ENCODE measurements around the gene TINAG.

TINAG gene

GRCh38 chr6:54377776-54378175 lies 69.5 kb downstream of the TINAG start:
- Histone ChIP-seq H3K4me3 (IDR thresholded peaks at IDR 0.05; ENCODE audit: insufficient read depth, low read depth, low read length) (no peak overlapping the region), H3K27ac (no peak overlapping the region), H3K9ac (no peak overlapping the region), H3K4me2 (no peak overlapping the region), H2AFZ (ENCODE audit: low read depth) (no peak overlapping the region), H3K36me3 (ENCODE audit: insufficient read depth) (no peaks in the 10 kb centered on the region), H4K20me1 (ENCODE audit: insufficient read depth) (no peaks in the 10 kb centered on the region), H3K79me2 (ENCODE audit: insufficient read depth, low read depth) (no peaks in the 10 kb centered on the region), H3K27me3 (ENCODE audit: insufficient read depth, low read depth) (no peaks in the 10 kb centered on the region), H3K4me1 (ENCODE audit: low read depth, poor library complexity, severe bottlenecking) (no peaks in the 10 kb centered on the region)
- no peak for TF ChIP-seq CTCF (conservative IDR thresholded peaks at IDR 0.05; ENCODE audit: low read depth, low read length)

DNA sequence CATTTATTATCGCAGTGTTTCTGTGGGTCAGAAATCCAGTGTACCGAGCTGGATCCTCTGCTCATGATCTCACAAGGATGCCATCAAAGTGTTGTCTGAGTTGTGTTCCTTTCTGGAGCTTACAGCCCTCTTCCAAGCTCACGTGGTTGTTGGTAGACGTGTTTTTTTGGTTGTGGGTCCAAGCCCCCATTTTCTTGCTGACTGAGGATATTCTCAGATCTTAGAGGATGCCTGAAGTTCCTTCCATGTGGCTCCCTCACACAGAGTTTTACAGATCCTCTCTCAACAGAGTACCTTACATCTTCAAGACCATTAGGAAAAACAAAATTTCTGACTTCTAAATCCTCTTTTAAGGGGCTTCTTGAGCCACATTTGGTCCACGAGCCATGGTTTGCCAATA lies 78.1 kb downstream of the TINAG start:
- Histone ChIP-seq H3K4me3 (IDR thresholded peaks at IDR 0.05; ENCODE audit: insufficient read depth, low read depth, low read length) (no peak overlapping the region), H3K9ac (no peak overlapping the region), H3K79me2 (ENCODE audit: insufficient read depth, low read depth) (no peaks in the 10 kb centered on the region), H3K4me1 (ENCODE audit: low read depth, poor library complexity, severe bottlenecking) (no peaks in the 10 kb centered on the region), H3K27ac (no peak overlapping the region), H3K4me2 (no peak overlapping the region), H3K27me3 (ENCODE audit: insufficient read depth, low read depth) (no peaks in the 10 kb centered on the region), H2AFZ (ENCODE audit: low read depth) (no peak overlapping the region), H4K20me1 (ENCODE audit: insufficient read depth) (no peaks in the 10 kb centered on the region), H3K36me3 (ENCODE audit: insufficient read depth) (no peaks in the 10 kb centered on the region)
- TF ChIP-seq CTCF (conservative IDR thresholded peaks at IDR 0.05; ENCODE audit: low read depth, low read length): no peak

DNA sequence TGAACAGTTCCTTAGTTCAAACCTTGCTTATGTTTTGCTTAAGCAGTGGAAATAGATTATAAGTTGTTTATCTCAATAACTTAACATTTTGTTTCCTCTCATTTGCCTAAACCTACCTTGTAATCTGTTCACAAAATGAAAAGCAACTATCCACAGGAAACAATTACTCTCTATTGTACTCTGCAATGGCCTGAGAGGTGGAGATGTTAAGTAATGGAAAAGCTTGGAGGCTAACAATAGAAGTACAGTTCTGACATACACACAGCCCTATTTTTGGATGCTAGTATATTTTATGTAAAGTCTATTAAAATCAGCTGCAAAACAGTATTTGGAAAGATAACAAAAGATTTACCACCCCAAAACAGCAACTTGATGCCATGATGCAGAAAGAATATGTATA lies 82.1 kb downstream of the TINAG start:
- Histone ChIP-seq H3K9ac (no peak overlapping the region), H3K79me2 (ENCODE audit: insufficient read depth, low read depth) (no peaks in the 10 kb centered on the region), H3K36me3 (ENCODE audit: insufficient read depth) (no peaks in the 10 kb centered on the region), H3K4me1 (ENCODE audit: low read depth, poor library complexity, severe bottlenecking) (no peaks in the 10 kb centered on the region), H4K20me1 (ENCODE audit: insufficient read depth) (no peaks in the 10 kb centered on the region), H3K4me2 (no peak overlapping the region), H3K27me3 (ENCODE audit: insufficient read depth, low read depth) (no peaks in the 10 kb centered on the region), H3K4me3 (IDR thresholded peaks at IDR 0.05; ENCODE audit: insufficient read depth, low read depth, low read length) (no peak overlapping the region), H3K27ac (no peak overlapping the region), H2AFZ (ENCODE audit: low read depth) (no peak overlapping the region)
- no peak for TF ChIP-seq CTCF (conservative IDR thresholded peaks at IDR 0.05; ENCODE audit: low read depth, low read length)

DNA sequence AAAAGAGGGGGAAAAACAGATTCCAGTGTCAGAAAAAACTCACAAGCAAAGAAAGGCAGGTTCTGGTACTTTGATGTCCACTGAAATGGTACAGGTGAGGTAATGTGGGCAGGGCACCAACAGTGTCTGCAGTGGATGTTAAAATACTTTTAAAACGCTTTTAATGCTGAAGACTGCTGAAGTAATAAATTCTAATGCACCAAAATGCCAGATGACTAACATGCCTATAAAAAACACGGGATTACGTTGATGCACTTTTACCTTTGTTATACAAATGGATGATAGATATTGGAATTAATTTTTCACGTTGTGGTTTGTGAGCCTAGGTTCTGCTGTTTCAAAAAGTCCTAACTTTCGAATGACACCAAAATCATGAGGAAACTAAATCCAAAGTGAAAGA lies 83.3 kb downstream of the TINAG start:
- Histone ChIP-seq H2AFZ (ENCODE audit: low read depth) (no peak overlapping the region), H3K4me2 (no peak overlapping the region), H3K36me3 (ENCODE audit: insufficient read depth) (no peaks in the 10 kb centered on the region)

More for the DNA sequence above, 83.3 kb downstream of the TINAG start:
- Histone ChIP-seq H3K27me3 (ENCODE audit: insufficient read depth, low read depth) (no peaks in the 10 kb centered on the region), H4K20me1 (ENCODE audit: insufficient read depth) (no peaks in the 10 kb centered on the region), H3K79me2 (ENCODE audit: insufficient read depth, low read depth) (no peaks in the 10 kb centered on the region), H3K27ac (no peak overlapping the region), H3K4me1 (ENCODE audit: low read depth, poor library complexity, severe bottlenecking) (no peaks in the 10 kb centered on the region), H3K4me3 (IDR thresholded peaks at IDR 0.05; ENCODE audit: insufficient read depth, low read depth, low read length) (no peak overlapping the region), H3K9ac (no peak overlapping the region)
- no peak for TF ChIP-seq CTCF (conservative IDR thresholded peaks at IDR 0.05; ENCODE audit: low read depth, low read length)

Data from KMS-11 (cell line).